Astrocyte (in vitro differentiated cells and primary cell): ENCODE data around the gene PRRC2C. TPM values are rescaled to one million over a fixed set of nuclear protein-coding genes. Genes with fewer than 3 reads are reported as not detected.
"Not testable (repeated sequence)": the region's sequence is repeated elsewhere in the genome, so short reads cannot be mapped to it uniquely, and the experiment has no call there.

ENCODE experiments used
- DNase-seq: peaks from one replicate; pipeline ENCODE4 v3.0.0-alpha.2; 2010; ENCODE audit warnings: low read depth
- FAIRE-seq: peaks from 2 replicates; lab custom pipeline; 2011; peaks lifted over from hg19 to GRCh38; lab: Jason Lieb, UNC
- H2AFZ ChIP-seq: 2 replicates; pipeline ENCODE4 v1.6.0; 2012; ENCODE audit warnings: low read depth, low read length, inconsistent platforms
- H3K27ac ChIP-seq: 2 replicates; pipeline ENCODE4 v1.5.1; 2011; ENCODE audit warnings: low read depth, low read length, inconsistent platforms
- H3K27me3 ChIP-seq: 2 replicates; pipeline ENCODE4 v1.6.0; 2011; ENCODE audit warnings: low read length, inconsistent platforms; ENCODE audit not compliant: insufficient read depth
- H3K36me3 ChIP-seq: 2 replicates; pipeline ENCODE4 v1.5.1; 2011; ENCODE audit warnings: low read length, inconsistent platforms; ENCODE audit not compliant: insufficient read depth
- H3K4me1 ChIP-seq: 2 replicates; pipeline ENCODE4 v1.5.1; 2011; ENCODE audit warnings: low read length, inconsistent platforms; ENCODE audit not compliant: insufficient read depth
- H3K4me2 ChIP-seq: 2 replicates; pipeline ENCODE4 v1.6.0; 2012; ENCODE audit warnings: low read length, inconsistent platforms
- H3K4me3 ChIP-seq: 2 replicates; pipeline ENCODE4 v1.5.1; 2011; ENCODE audit warnings: low read depth, mild to moderate bottlenecking, low read length, inconsistent platforms; ENCODE audit not compliant: insufficient read depth
- H3K79me2 ChIP-seq: 2 replicates; pipeline ENCODE4 v1.6.0; 2012; ENCODE audit warnings: mild to moderate bottlenecking, low read length, inconsistent platforms; ENCODE audit not compliant: insufficient read depth
- H3K9ac ChIP-seq: 2 replicates; pipeline ENCODE4 v1.6.0; 2012; ENCODE audit warnings: mild to moderate bottlenecking, low read length, inconsistent platforms
- H3K9me3 ChIP-seq: 2 replicates; pipeline ENCODE4 v1.5.1; 2012; ENCODE audit warnings: low read depth, mild to moderate bottlenecking, low read length, inconsistent platforms; ENCODE audit not compliant: insufficient read depth
- H4K20me1 ChIP-seq: 2 replicates; pipeline ENCODE4 v1.6.0; 2012; ENCODE audit warnings: low read length, inconsistent platforms; ENCODE audit not compliant: insufficient read depth
- H3K27ac Mint-ChIP-seq: one replicate; pipeline ENCODE4 v1.8.0; 2021; ENCODE audit warnings: mild to moderate bottlenecking, mixed read lengths; ENCODE audit not compliant: unreplicated experiment
- H3K27me3 Mint-ChIP-seq: one replicate; pipeline ENCODE4 v1.8.0; 2021; ENCODE audit warnings: low read depth, mixed read lengths; ENCODE audit not compliant: unreplicated experiment
- H3K36me3 Mint-ChIP-seq: one replicate; pipeline ENCODE4 v1.8.0; 2021; ENCODE audit warnings: low read depth, mixed read lengths; ENCODE audit not compliant: unreplicated experiment
- H3K4me1 Mint-ChIP-seq: one replicate; pipeline ENCODE4 v1.8.0; 2021; ENCODE audit warnings: low read depth, mixed read lengths; ENCODE audit not compliant: unreplicated experiment
- H3K4me3 Mint-ChIP-seq: one replicate; pipeline ENCODE4 v1.8.0; 2021; ENCODE audit warnings: mild to moderate bottlenecking, moderate library complexity, mixed read lengths; ENCODE audit not compliant: unreplicated experiment
- H3K9me3 Mint-ChIP-seq: one replicate; pipeline ENCODE4 v1.8.0; 2021; ENCODE audit warnings: mild to moderate bottlenecking, mixed read lengths; ENCODE audit not compliant: unreplicated experiment
- CTCF ChIP-seq: IDR thresholded peaks from 2 replicates; pipeline ENCODE4 v1.5.1; 2011; ENCODE audit warnings: low read depth, mild to moderate bottlenecking, inconsistent platforms, low read length, moderate library complexity; ENCODE audit not compliant: insufficient read depth
- EZH2 ChIP-seq: IDR thresholded peaks from 2 replicates; pipeline ENCODE4 v1.6.1; 2012; ENCODE audit warnings: mild to moderate bottlenecking, low read length, inconsistent platforms; ENCODE audit not compliant: insufficient read depth
- total RNA-seq: library from RNA; stranded (reverse); gene quantifications from 2 replicates; pipeline ENCODE4 v1.2.1, GENCODE V29; 2021

PRRC2C gene
- total RNA-seq, 1 donor from 2014 or later: 196 TPM

GRCh38 chr1:171600862-171601261 is 115.5 kb downstream of the PRRC2C start:
- Mint-ChIP-seq H3K27ac (no peak overlapping the region), H3K9me3 (no peaks in the 10 kb centered on the region), H3K36me3 (peaks cover 11% of the 10 kb centered on the region), H3K4me3 (no peak overlapping the region), H3K4me1 (no peaks in the 10 kb centered on the region), H3K27me3 (no peaks in the 10 kb centered on the region)
- H3K4me1 ChIP-seq: no peaks in the 10 kb centered on the region
- H3K79me2 ChIP-seq: no peaks in the 10 kb centered on the region
- FAIRE-seq: no peak
- TF ChIP-seq CTCF: no peak
- no peak for TF ChIP-seq EZH2
- no peak overlapping the region for H3K4me3 ChIP-seq
- DNase-seq: no peak
- no peaks in the 10 kb centered on the region for H3K9me3 ChIP-seq
- no peaks in the 10 kb centered on the region for H4K20me1 ChIP-seq
- no peaks in the 10 kb centered on the region for H3K27me3 ChIP-seq
- H3K27ac ChIP-seq: no peak overlapping the region
- H3K9ac ChIP-seq: no peak overlapping the region
- no peak overlapping the region for H2AFZ ChIP-seq
- no peaks in the 10 kb centered on the region for H3K36me3 ChIP-seq
- H3K4me2 ChIP-seq: no peak overlapping the region

GRCh38 chr1:171603042-171603441 is 117.7 kb downstream of the PRRC2C start:
- not testable (repeated sequence) for H3K27me3 Mint-ChIP-seq, H3K4me1 ChIP-seq, H4K20me1 ChIP-seq, H3K79me2 ChIP-seq, H3K9me3 Mint-ChIP-seq, H3K27me3 ChIP-seq, H3K36me3 Mint-ChIP-seq, H3K4me3 ChIP-seq, H3K36me3 ChIP-seq, H2AFZ ChIP-seq, H3K27ac Mint-ChIP-seq, H3K4me3 Mint-ChIP-seq, H3K27ac ChIP-seq, H3K4me2 ChIP-seq, H3K9me3 ChIP-seq, DNase-seq, H3K9ac ChIP-seq, FAIRE-seq, H3K4me1 Mint-ChIP-seq

- no peak for FAIRE-seq
Measured at GRCh38 chr1:171606402-171606941, 121.1 kb downstream of the PRRC2C start.

More at GRCh38 chr1:171606402-171606941, 121.1 kb downstream of the PRRC2C start:
- TF ChIP-seq EZH2: no peak
- no peak for TF ChIP-seq CTCF
- Mint-ChIP-seq H3K36me3 (no peaks in the 10 kb centered on the region), H3K27me3 (no peaks in the 10 kb centered on the region), H3K27ac (no peak overlapping the region), H3K4me1 (peaks cover 4% of the 10 kb centered on the region), H3K4me3 (no peak overlapping the region), H3K9me3 (no peaks in the 10 kb centered on the region)
- Histone ChIP-seq H3K79me2 (no peaks in the 10 kb centered on the region), H3K4me3 (no peak overlapping the region), H3K27ac (no peak overlapping the region), H3K4me1 (no peaks in the 10 kb centered on the region), H3K4me2 (no peak overlapping the region), H3K9ac (no peak overlapping the region), H3K9me3 (no peaks in the 10 kb centered on the region), H3K27me3 (no peaks in the 10 kb centered on the region), H2AFZ (no peak overlapping the region), H4K20me1 (no peaks in the 10 kb centered on the region), H3K36me3 (no peaks in the 10 kb centered on the region)
- no peak for DNase-seq
